ENCODE data around the gene MYCBP2. TPM values are rescaled to one million over a fixed set of nuclear protein-coding genes. Genes with fewer than 3 reads are reported as not detected.

The MYCBP2 gene
- polyA plus RNA-seq, 1 experiment, result 49.4 TPM

GRCh38 chr13:77239312-77239711 is 87.6 kb downstream of the MYCBP2 start:
- CTCF ChIA-PET, result no interaction called here
- no peak overlapping the region for H3K27ac ChIP-seq (ENCODE audit: low read depth, low read length)
- H3K27me3 ChIP-seq (ENCODE audit: control insufficient read depth, insufficient read depth, low read length), result no peaks in the 10 kb centered on the region
- no peaks in the 10 kb centered on the region for H3K9me3 ChIP-seq (ENCODE audit: control insufficient read depth, insufficient read depth, low read length)
- no peak overlapping the region for H3K4me3 ChIP-seq (ENCODE audit: low read depth, low read length)
- POLR2A ChIA-PET, result no interaction called here
- TF ChIP-seq CTCF (IDR thresholded peaks at IDR 0.05; ENCODE audit: low read depth, low read length), result no peak
- no peak for DNase-seq (ENCODE audit: low read depth, low spot score)

- DNase-seq (ENCODE audit: low read depth, low spot score), result no peak
- TF ChIP-seq CTCF (IDR thresholded peaks at IDR 0.05; ENCODE audit: low read depth, low read length), result no peak
- no peaks in the 10 kb centered on the region for H3K27me3 ChIP-seq (ENCODE audit: control insufficient read depth, insufficient read depth, low read length)
- no peaks in the 10 kb centered on the region for H3K9me3 ChIP-seq (ENCODE audit: control insufficient read depth, insufficient read depth, low read length)
- no peak overlapping the region for H3K27ac ChIP-seq (ENCODE audit: low read depth, low read length)
- no peak overlapping the region for H3K4me3 ChIP-seq (ENCODE audit: low read depth, low read length)
- ChIA-PET CTCF (interaction anchor here (0.6 kb wide), 1 partner anchor 177 kb away, joined by 3 read pairs; no protein-coding TSS in a partner anchor), POLR2A (no interaction called here)
Observed at GRCh38 chr13:77235456-77236022, 91.4 kb downstream of the MYCBP2 start.

GRCh38 chr13:77233159-77233558 is 93.7 kb downstream of the MYCBP2 start:
- Histone ChIP-seq H3K27me3 (ENCODE audit: control insufficient read depth, insufficient read depth, low read length) (no peaks in the 10 kb centered on the region), H3K9me3 (ENCODE audit: control insufficient read depth, insufficient read depth, low read length) (no peaks in the 10 kb centered on the region), H3K27ac (ENCODE audit: low read depth, low read length) (no peak overlapping the region), H3K4me3 (ENCODE audit: low read depth, low read length) (no peak overlapping the region)
- DNase-seq (ENCODE audit: low read depth, low spot score), result no peak
- TF ChIP-seq CTCF (IDR thresholded peaks at IDR 0.05; ENCODE audit: low read depth, low read length), result no peak
- ChIA-PET CTCF (interaction anchor here (1.0 kb wide), 1 partner anchor 245 kb away, joined by 3 read pairs; no protein-coding TSS in a partner anchor), POLR2A (no interaction called here)

GRCh38 chr13:77230560-77230959 is 96.3 kb downstream of the MYCBP2 start:
- ChIA-PET CTCF (no interaction called here), POLR2A (no interaction called here)
- Histone ChIP-seq H3K4me3 (ENCODE audit: low read depth, low read length) (no peak overlapping the region), H3K27me3 (ENCODE audit: control insufficient read depth, insufficient read depth, low read length) (no peaks in the 10 kb centered on the region), H3K9me3 (ENCODE audit: control insufficient read depth, insufficient read depth, low read length) (no peaks in the 10 kb centered on the region), H3K27ac (ENCODE audit: low read depth, low read length) (no peak overlapping the region)
- no peak for DNase-seq (ENCODE audit: low read depth, low spot score)
- TF ChIP-seq CTCF (IDR thresholded peaks at IDR 0.05; ENCODE audit: low read depth, low read length), result no peak

- POLR2A ChIA-PET, result no interaction called here
- Histone ChIP-seq H3K4me3 (ENCODE audit: low read depth, low read length) (no peak overlapping the region), H3K27me3 (ENCODE audit: control insufficient read depth, insufficient read depth, low read length) (no peaks in the 10 kb centered on the region), H3K27ac (ENCODE audit: low read depth, low read length) (no peak overlapping the region), H3K9me3 (ENCODE audit: control insufficient read depth, insufficient read depth, low read length) (no peaks in the 10 kb centered on the region)
- no peak for TF ChIP-seq CTCF (IDR thresholded peaks at IDR 0.05; ENCODE audit: low read depth, low read length)
- CTCF ChIA-PET, result no interaction called here
- no peak for DNase-seq (ENCODE audit: low read depth, low spot score)
Observed at GRCh38 chr13:77225946-77226345, 100.9 kb downstream of the MYCBP2 start.

All from AG04450 (cell line).